Endothelial cell of umbilical vein (primary cell): ENCODE measurements around the gene PEX5. TPM values are rescaled to one million over a fixed set of nuclear protein-coding genes. Genes with fewer than 3 reads are reported as not detected.
"Not testable (repeated sequence)": the region's sequence is repeated elsewhere in the genome, so short reads cannot be mapped to it uniquely, and the experiment has no call there.

Experiments
- BruUV-seq: library from RNA; stranded (reverse); fragments of 400-500 nt; replicated peaks from 2 replicates; lab custom pipeline; 2021; lab: Mats Ljungman, UMichigan
- CTCF ChIA-PET: fragments of 300-600, 350-600 bp; sonication (Branson Sonifier 250); formaldehyde crosslinking; loops from one replicate; lab custom pipeline; 2021; ENCODE audit warnings: antibody characterized with exemption, inconsistent platforms; lab: Charles Lee
- POLR2A ChIA-PET: fragments of 300-600, 350-600 bp; sonication (Branson Sonifier 250); formaldehyde crosslinking; loops from one replicate; lab custom pipeline; 2021; ENCODE audit warnings: antibody characterized with exemption, inconsistent platforms; lab: Charles Lee
- DNase-seq: peaks from one replicate; pipeline ENCODE4 v3.0.0-alpha.2; 2011; ENCODE audit warnings: low read depth, low spot score
- FAIRE-seq: peaks from 2 replicates; lab custom pipeline; 2011; peaks lifted over from hg19 to GRCh38; lab: Jason Lieb, UNC
- H2AFZ ChIP-seq: 2 replicates; pipeline ENCODE4 v1.6.0; 2012; ENCODE audit warnings: low read depth, low read length, control low read depth, inconsistent platforms
- H3K27ac ChIP-seq: 2 replicates; pipeline ENCODE4 v1.5.1; 2011; ENCODE audit warnings: low read depth, mild to moderate bottlenecking, control low read depth, low read length, moderate library complexity; ENCODE audit not compliant: insufficient read depth
- H3K27me3 ChIP-seq, 2 experiments: 2 replicates each; pipeline versions ENCODE4 v1.6.0 to v1.6.1; 2011; ENCODE audit warnings: low read length in 2 of 2, mixed read lengths in 1 of 2; ENCODE audit not compliant: control insufficient read depth in 2 of 2, insufficient read depth in 2 of 2
- H3K36me3 ChIP-seq, 2 experiments: 2 replicates in 1 of 2; 3 replicates in 1 of 2; pipeline ENCODE4 v1.5.1; 2011; ENCODE audit warnings: low read length in 2 of 2, mild to moderate bottlenecking in 1 of 2, moderate library complexity in 1 of 2; ENCODE audit not compliant: control insufficient read depth in 2 of 2, insufficient read depth in 2 of 2; ENCODE audit errors: extremely low read depth in 1 of 2
- H3K4me1 ChIP-seq: 3 replicates; pipeline ENCODE4 v1.5.1; 2011; ENCODE audit warnings: mild to moderate bottlenecking, low read length; ENCODE audit not compliant: control insufficient read depth, insufficient read depth; ENCODE audit errors: extremely low read depth
- H3K4me2 ChIP-seq: 2 replicates; pipeline ENCODE4 v1.6.1; 2011; ENCODE audit warnings: low read length, control low read depth, mixed read lengths; ENCODE audit not compliant: insufficient read depth
- H3K4me3 ChIP-seq, 3 experiments: fragments of 200-600 bp in 1 of 3; sonication (generic), shearing (Covaris generic) in 1 of 3; replicated peaks in 1 of 3; 2 replicates each; pipeline ENCODE4 v1.5.1; 2011 to 2016; ENCODE audit warnings: control low read depth in 3 of 3, low read length in 3 of 3, mild to moderate bottlenecking in 2 of 3, inconsistent platforms in 1 of 3, low read depth in 1 of 3, moderate library complexity in 1 of 3; ENCODE audit not compliant: insufficient read depth in 1 of 3
- H3K79me2 ChIP-seq: 2 replicates; pipeline ENCODE4 v1.6.0; 2012; ENCODE audit warnings: low read length, inconsistent platforms; ENCODE audit not compliant: control insufficient read depth, insufficient read depth
- H3K9ac ChIP-seq: replicated peaks from 2 replicates; pipeline ENCODE3; 2011; ENCODE audit warnings: low read length, control low read depth; ENCODE audit not compliant: insufficient read depth; ENCODE audit errors: extremely low read depth
- H3K9me1 ChIP-seq: replicated peaks from 3 replicates; pipeline ENCODE4 v1.6.0; 2011; ENCODE audit warnings: mild to moderate bottlenecking, low read length; ENCODE audit not compliant: control insufficient read depth, insufficient read depth; ENCODE audit errors: extremely low read depth
- H3K9me3 ChIP-seq: replicated peaks from 2 replicates; pipeline ENCODE4 v1.5.1; 2012; ENCODE audit warnings: low read length, inconsistent platforms; ENCODE audit not compliant: control insufficient read depth, insufficient read depth
- H4K20me1 ChIP-seq: replicated peaks from 2 replicates; pipeline ENCODE3; 2011; ENCODE audit warnings: mild to moderate bottlenecking, low read length; ENCODE audit not compliant: control insufficient read depth, insufficient read depth; ENCODE audit errors: extremely low read depth
- EZH2 ChIP-seq: IDR thresholded peaks from 2 replicates; pipeline ENCODE4 v1.6.1; 2012; ENCODE audit warnings: borderline replicate concordance, low read depth, mild to moderate bottlenecking, moderate library complexity, low read length, inconsistent platforms; ENCODE audit not compliant: severe bottlenecking
- GATA2 ChIP-seq: IDR thresholded peaks from 2 replicates; pipeline ENCODE4 v1.7.0; 2011; ENCODE audit warnings: low read depth, mild to moderate bottlenecking, moderate library complexity, mixed read lengths, low read length; ENCODE audit not compliant: insufficient read length, insufficient read depth
- JUN ChIP-seq: IDR thresholded peaks from 2 replicates; pipeline ENCODE4 v1.6.1; 2011; ENCODE audit warnings: borderline replicate concordance, low read depth; ENCODE audit not compliant: insufficient read length, insufficient read depth
- POLR2A ChIP-seq: IDR thresholded peaks from 2 replicates; pipeline ENCODE4 v1.6.1; 2012; ENCODE audit warnings: low read depth, mild to moderate bottlenecking, control low read depth, low read length
- POLR2AphosphoS5 ChIP-seq: IDR thresholded peaks from 2 replicates; pipeline ENCODE4 v1.6.1; 2012; ENCODE audit warnings: low read depth, mild to moderate bottlenecking, control low read depth, low read length, moderate library complexity; ENCODE audit not compliant: insufficient read depth
- dilution Hi-C: fragments of 300-500 bp; cut with MboI; formaldehyde crosslinking; loops from one replicate; pipeline ENCODE4 v1.15.0; 2019; ENCODE audit warnings: low sequenced_read_pairs; ENCODE audit not compliant: extremely low pct_ligation_motif_present
- intact Hi-C: fragments of 100-400 bp; cut with micrococcal nuclease; formaldehyde crosslinking; loops from one replicate; pipeline ENCODE4 v1.10.0; 2022
- polyA plus RNA-seq, 4 experiments: library from polyadenylated mRNA; depleted of rRNA in 3 of 4; stranded (reverse) in 3 of 4; unstranded in 1 of 4; fragments of >200 nt; gene quantifications; 2 replicates each; pipeline versions ENCODE4 v1.2.1 to v1.2.3, GENCODE V29; 2011 to 2012; ENCODE audit warnings: missing spikeins in 1 of 4
- total RNA-seq: library from RNA; stranded (reverse); gene quantifications from 2 replicates; pipeline ENCODE4 v1.2.3, GENCODE V29; 2021
- TF ChIP-seq, protein P1 (sequence below): IDR thresholded peaks from 2 replicates; pipeline ENCODE4 v1.6.1; 2011; ENCODE audit not compliant: insufficient read depth, insufficient read length

PEX5 gene
- total and polyA plus RNA-seq, 2 donors (not counting 3 experiments of a cell fraction or from before 2014, with no cell fraction given), result 12.9 to 32.3 TPM

DNA sequence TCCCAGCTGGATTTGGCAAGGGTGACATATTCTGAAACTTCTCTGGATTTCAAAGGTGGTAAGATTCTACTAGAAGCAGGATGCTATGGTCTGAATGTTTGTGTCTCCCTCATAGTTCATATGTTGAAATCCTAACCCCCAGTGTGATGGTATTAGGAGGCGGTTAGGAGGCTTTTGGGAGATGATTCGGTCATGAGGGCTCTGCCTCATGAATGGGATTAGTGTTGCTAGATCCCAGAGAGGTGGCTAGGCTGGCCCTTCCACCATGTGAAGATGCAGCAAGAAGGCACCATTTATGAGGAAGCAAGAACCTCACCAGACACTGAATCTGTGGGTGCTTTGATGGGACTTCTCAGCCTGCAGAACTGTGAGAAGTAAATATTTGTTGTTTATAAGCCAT is 11.0 kb upstream of the PEX5 start:
- Histone ChIP-seq H3K9ac (no peak overlapping the region), H3K4me1 (no peaks in the 10 kb centered on the region), H3K79me2 (no peaks in the 10 kb centered on the region), H4K20me1 (no peaks in the 10 kb centered on the region), H2AFZ (no peak overlapping the region), H3K27ac (no peak overlapping the region), H3K4me2 (no peak overlapping the region), H3K36me3 (no peaks in the 10 kb centered on the region), H3K9me3 (no peaks in the 10 kb centered on the region), H3K9me1 (no peaks in the 10 kb centered on the region), H3K4me3 (no peak overlapping the region), H3K27me3 (peaks cover 12 to 25% of the 10 kb centered on the region in 2 experiments)
- no TSS peak for BruUV-seq
- intact Hi-C loops, result no loop called here
- TF ChIP-seq EZH2, result no peak
- TF ChIP-seq POLR2A, result no peak
- no peak for TF ChIP-seq GATA2
- TF ChIP-seq POLR2AphosphoS5, result no peak
- TF ChIP-seq JUN, result no peak
- TF ChIP-seq, protein P1, sequence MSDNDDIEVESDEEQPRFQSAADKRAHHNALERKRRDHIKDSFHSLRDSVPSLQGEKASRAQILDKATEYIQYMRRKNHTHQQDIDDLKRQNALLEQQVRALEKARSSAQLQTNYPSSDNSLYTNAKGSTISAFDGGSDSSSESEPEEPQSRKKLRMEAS, result no peak
- POLR2A ChIA-PET, result no interaction called here
- CTCF ChIA-PET, result no interaction called here
- dilution Hi-C loops, result no loop called here
- no peak for DNase-seq
- no peak for FAIRE-seq

DNA sequence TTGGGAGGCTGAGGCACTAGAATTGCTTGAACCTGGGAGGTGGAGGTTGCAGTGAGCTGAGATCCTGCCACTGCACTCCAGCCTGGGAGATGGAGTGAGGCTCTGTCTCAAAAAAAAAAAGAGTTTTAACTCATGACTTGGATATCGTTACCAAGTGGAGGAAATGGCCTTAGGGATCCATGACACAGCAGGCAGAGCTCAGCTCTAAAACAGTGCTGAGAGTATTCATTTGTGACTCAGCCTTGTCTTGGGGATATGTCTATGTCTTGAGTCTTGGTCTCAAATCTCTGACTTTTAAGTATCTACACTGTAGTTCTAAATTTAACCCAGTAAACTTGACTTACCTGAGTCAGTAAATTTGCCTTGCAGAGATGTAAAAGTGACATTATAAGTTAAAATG is 8.8 kb upstream of the PEX5 start:
- CTCF ChIA-PET, result interaction anchor here (0.7 to 1.5 kb wide), 6 partner anchors 10 to 36 kb away, joined by 3 to 4 read pairs (median 3); no protein-coding TSS in a partner anchor
- BruUV-seq, result no TSS peak
- intact Hi-C loops, result no loop called here

DNA sequence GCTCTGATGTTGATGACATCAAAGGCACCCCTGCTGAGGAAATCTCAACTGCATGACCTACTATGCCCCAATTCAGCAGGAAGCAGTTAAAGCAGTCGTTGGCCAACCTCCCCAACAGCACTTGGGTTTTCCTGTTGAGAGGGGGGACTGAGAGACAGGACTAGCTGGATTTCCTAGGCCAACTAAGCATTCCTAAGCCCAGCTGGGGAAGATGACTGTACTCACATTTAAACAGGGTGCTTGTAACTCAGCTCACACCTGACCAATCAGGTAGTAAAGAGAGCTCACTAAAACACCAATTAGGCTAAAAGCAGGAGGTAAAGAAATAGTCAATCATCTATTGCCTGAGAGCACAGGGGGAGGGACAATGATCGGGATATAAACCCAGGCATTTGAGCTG is 3.4 kb upstream of the PEX5 start:
- dilution Hi-C loops, H3K9me3 ChIP-seq, FAIRE-seq, H3K4me2 ChIP-seq, H3K36me3 ChIP-seq, H3K9ac ChIP-seq, H3K4me3 ChIP-seq, DNase-seq, H3K27ac ChIP-seq, H2AFZ ChIP-seq, H3K9me1 ChIP-seq, POLR2A ChIA-PET, BruUV-seq, H3K79me2 ChIP-seq, intact Hi-C loops, H3K27me3 ChIP-seq, H4K20me1 ChIP-seq: not testable (repeated sequence)
- H3K4me1 ChIP-seq, result peaks cover 22% of the 10 kb centered on the region
- CTCF ChIA-PET, result interaction anchor here (1.1 to 1.3 kb wide), 2 partner anchors 41 to 44 kb away, joined by 4 read pairs; no protein-coding TSS in a partner anchor

More for the DNA sequence above, 8.8 kb upstream of the PEX5 start:
- H3K9me1 ChIP-seq, result no peaks in the 10 kb centered on the region
- no peak for TF ChIP-seq EZH2
- H3K36me3 ChIP-seq, result no peaks in the 10 kb centered on the region
- no peak overlapping the region for H3K9ac ChIP-seq
- no peak overlapping the region for H3K27ac ChIP-seq
- H2AFZ ChIP-seq, result no peak overlapping the region
- peaks cover 10 to 19% of the 10 kb centered on the region in 2 experiments for H3K27me3 ChIP-seq
- DNase-seq (no peak), FAIRE-seq (no peak)
- dilution Hi-C loops, result no loop called here
- no peak overlapping the region for H3K4me2 ChIP-seq
- H3K4me1 ChIP-seq, result no peaks in the 10 kb centered on the region
- POLR2A ChIA-PET, result interaction anchor here (0.6 kb wide), 2 partner anchors 24 to 25 kb away, joined by 4 to 8 read pairs; no protein-coding TSS in a partner anchor
- H3K4me3 ChIP-seq, result no peak overlapping the region
- no peaks in the 10 kb centered on the region for H3K79me2 ChIP-seq
- no peaks in the 10 kb centered on the region for H4K20me1 ChIP-seq
- no peaks in the 10 kb centered on the region for H3K9me3 ChIP-seq
